ENCODE measurements around the gene TMED1.
A peak's percentile ranks its signal among the peaks of the same experiment; 100 is the strongest.

- TF ChIP-seq CTCF (IDR thresholded peaks at IDR 0.05 in 8 of 11, conservative IDR thresholded peaks at IDR 0.05 in 3 of 11) (peak in 4 of 11 experiments; percentile 11 to 31 (median 14)), POLR2A (IDR thresholded peaks at IDR 0.05) (no peak)
These were observed 35.9 kb upstream of the TMED1 start for GRCh38 chr19:10871711-10872545.
